Heart left ventricle (tissue), 16 donors: ENCODE results near the gene ZNF750. TPM values are rescaled to one million over a fixed set of nuclear protein-coding genes. Genes with fewer than 3 reads are reported as not detected.

Experiments
- ATAC-seq, 4 donors: fragments of 200-7000 bp; cut with Tn5 transposase; one replicate each; pipeline ENCODE4 v1.9.1; 2020 to 2022; ENCODE audit warnings: moderate library complexity in 4 of 4, mild to moderate bottlenecking in 3 of 4, moderate number of reproducible peaks in 1 of 4
- DNase-seq, 5 donors: peaks; one replicate each; pipeline ENCODE4 v3.0.0-alpha.2; 2020
- H3K27ac ChIP-seq, 12 donors: fragments of 200-600 bp; sonication (generic) in 4 of 12; one replicate each; pipeline versions ENCODE4 v1.5.0 to v1.8.0; 2016 to 2022; ENCODE audit warnings: mild to moderate bottlenecking in 2 of 12
- H3K27me3 ChIP-seq, 9 donors: fragments of 200-600 bp; sonication (generic) in 2 of 9; one replicate each; pipeline versions ENCODE4 v1.5.1 to v1.8.0; 2016 to 2022; ENCODE audit warnings: mild to moderate bottlenecking in 3 of 9
- H3K36me3 ChIP-seq, 9 donors: fragments of 200-600 bp; sonication (generic) in 2 of 9; one replicate each; pipeline versions ENCODE4 v1.5.0 to v1.8.0; 2018 to 2022; ENCODE audit warnings: mild to moderate bottlenecking in 2 of 9
- H3K4me1 ChIP-seq, 12 donors: fragments of 200-600 bp; sonication (generic) in 4 of 12; one replicate each; pipeline versions ENCODE4 v1.5.0 to v1.8.0; 2016 to 2022; ENCODE audit warnings: mild to moderate bottlenecking in 3 of 12
- H3K4me3 ChIP-seq, 12 donors: fragments of 200-600 bp; sonication (generic) in 4 of 12; one replicate each; pipeline versions ENCODE4 v1.5.0 to v1.8.0; 2017 to 2022; ENCODE audit warnings: mild to moderate bottlenecking in 9 of 12, moderate library complexity in 4 of 12
- H3K9me3 ChIP-seq, 12 donors: fragments of 200-600 bp; sonication (generic) in 4 of 12; one replicate each; pipeline versions ENCODE4 v1.5.0 to v1.8.0; 2016 to 2022; ENCODE audit warnings: mild to moderate bottlenecking in 1 of 12
- POLR2A ChIP-seq, 2 donors: fragments of 450-650 bp; IDR thresholded peaks; one replicate each; pipeline ENCODE4 v1.6.1; 2017; ENCODE audit warnings: antibody characterized with exemption in 2 of 2, mild to moderate bottlenecking in 2 of 2, moderate library complexity in 2 of 2
- WGBS, 4 donors: extraction: QIAGEN DNeasy Blood & Tissue Kit in 2 of 4; methylation state at CpG; one replicate each; pipeline versions ENCODE4 v1.1.5 to v1.1.7; 2013 to 2018; 5-methylcytosine and 5-hydroxymethylcytosine counted together
- intact Hi-C, 10 donors: fragments of 100-400 bp; cut with DNase I; formaldehyde crosslinking; loops; one replicate each; pipeline versions ENCODE4 v1.11.1 to v1.14.2; 2022
- polyA plus RNA-seq, 2 donors: library from polyadenylated mRNA; stranded (reverse); fragments of 200-250 nt; gene quantifications; one replicate each; pipeline ENCODE4 v1.2.3, GENCODE V29; 2013
- total RNA-seq, 9 donors: library from RNA; depleted of rRNA in 2 of 9; stranded (reverse); fragments of >200 nt in 2 of 9; fragmentation: NEBNext Ultra II Directional in 3 of 9; extraction: Animal tissue kit (Norgen Biotek cat#: 25700) in 3 of 9; gene quantifications; one replicate each; pipeline versions ENCODE4 v1.1.0 to v1.2.4, GENCODE V29; 2016 to 2023
- TF ChIP-seq, protein P1 (sequence below), 12 donors: fragments of 200-600 bp; sonication (generic) in 4 of 12; IDR thresholded peaks; one replicate each; pipeline versions ENCODE4 v1.5.0 to v1.8.0; 2018 to 2022; ENCODE audit warnings: antibody characterized with exemption in 12 of 12, mild to moderate bottlenecking in 5 of 12
- donor health status: ischemic (EF 13 %, LVEDD 7.1; RV severe dilation, severe dysfunction).
- donor health status: healthy with polysubstance abuse.
- donor health status: DM: no; HTN: yes; CAD: no.
- donor health status: DM: no; HTN: no; CAD: no.
- donor health status: ischemic (EF 25% LVEDD 6.9; RV normal size, moderate dysfunction).
- donor health status: ischemic (EF 25% LVEDD 5.7; RV mildly dilated, moderate dysfunction).
- donor health status: healthy.
- donor health status: DM: yes; HTN: yes; CAD: no.
- donor health status: ischemic (EF 35%, LVEDD 5.7; RV mildly dilated, moderate dysfunction).
- donor health status: nonischemic (EF 11% LVEDD 7.7; RV severe dilation, severe dysfunction).
- donor health status: DM: yes; HTN: yes; CAD: no.
- donor health status: PGD.
- donor health status: ischemic (EF 29% LVEDD 5.4; RV normal size, mild dysfunction).
- donor health status: nonischemic (EF 23%, LVEDD 6.1; RV moderate dilation, normal function).

The ZNF750 gene
- total and polyA plus RNA-seq, 11 donors = 0.08 to 0.38 (median 0.24) TPM; not detected in 7

DNA sequence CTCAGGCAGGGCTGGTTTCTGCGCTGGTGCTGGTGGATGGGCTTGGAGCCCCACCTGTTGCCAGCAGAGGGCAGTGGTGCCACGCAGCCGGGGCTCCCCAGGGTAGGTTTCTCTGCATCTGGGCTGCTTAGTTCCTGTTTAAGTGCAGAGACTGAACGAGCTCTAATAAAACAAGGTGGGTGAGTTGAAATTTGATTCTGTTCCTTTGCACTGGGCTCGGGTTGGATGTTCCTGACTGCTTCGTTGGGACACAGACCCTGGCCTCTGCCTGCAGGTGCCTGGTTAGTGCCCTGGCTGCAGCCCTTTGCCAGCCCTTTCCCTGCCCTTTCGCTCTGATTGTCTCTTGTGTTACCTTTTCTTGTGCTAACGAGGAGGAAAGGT, 57.9 kb downstream of the ZNF750 start:
- peak; percentile 90 to 95 (median 95) for ATAC-seq
- WGBS, 4 donors = 21 to 32% (median 27%) methylated on average over 8 of the region's 8 CpGs
- H3K36me3 ChIP-seq = peaks cover 0 to 24% (median 12%) of the 10 kb centered on the region in 9 donors
- peaks cover 0 to 10% (median 5%) of the 10 kb centered on the region in 12 donors for H3K4me1 ChIP-seq
- no peaks in the 10 kb centered on the region for H3K27me3 ChIP-seq
- DNase-seq = peak; percentile 79 to 92 (median 85)
- no peak for TF ChIP-seq POLR2A (IDR thresholded peaks at IDR 0.05)
- TF ChIP-seq, protein P1, sequence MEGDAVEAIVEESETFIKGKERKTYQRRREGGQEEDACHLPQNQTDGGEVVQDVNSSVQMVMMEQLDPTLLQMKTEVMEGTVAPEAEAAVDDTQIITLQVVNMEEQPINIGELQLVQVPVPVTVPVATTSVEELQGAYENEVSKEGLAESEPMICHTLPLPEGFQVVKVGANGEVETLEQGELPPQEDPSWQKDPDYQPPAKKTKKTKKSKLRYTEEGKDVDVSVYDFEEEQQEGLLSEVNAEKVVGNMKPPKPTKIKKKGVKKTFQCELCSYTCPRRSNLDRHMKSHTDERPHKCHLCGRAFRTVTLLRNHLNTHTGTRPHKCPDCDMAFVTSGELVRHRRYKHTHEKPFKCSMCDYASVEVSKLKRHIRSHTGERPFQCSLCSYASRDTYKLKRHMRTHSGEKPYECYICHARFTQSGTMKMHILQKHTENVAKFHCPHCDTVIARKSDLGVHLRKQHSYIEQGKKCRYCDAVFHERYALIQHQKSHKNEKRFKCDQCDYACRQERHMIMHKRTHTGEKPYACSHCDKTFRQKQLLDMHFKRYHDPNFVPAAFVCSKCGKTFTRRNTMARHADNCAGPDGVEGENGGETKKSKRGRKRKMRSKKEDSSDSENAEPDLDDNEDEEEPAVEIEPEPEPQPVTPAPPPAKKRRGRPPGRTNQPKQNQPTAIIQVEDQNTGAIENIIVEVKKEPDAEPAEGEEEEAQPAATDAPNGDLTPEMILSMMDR (IDR thresholded peaks at IDR 0.05) = peak; percentile 95 to 99 (median 97)
- peak overlapping the region in 7 of 12 donors; percentile 14 to 33 (median 22) for H3K4me3 ChIP-seq
- H3K27ac ChIP-seq = peak overlapping the region in 11 of 12 donors; percentile 21 to 85 (median 60)
- H3K9me3 ChIP-seq = no peaks in the 10 kb centered on the region
- intact Hi-C loops = loop anchor here (1.0 to 5.0 kb wide), 13 partner anchors 50 to 181 kb away; partner anchors contain the start of gene ZNF750 (in 1 of the 10)

DNA sequence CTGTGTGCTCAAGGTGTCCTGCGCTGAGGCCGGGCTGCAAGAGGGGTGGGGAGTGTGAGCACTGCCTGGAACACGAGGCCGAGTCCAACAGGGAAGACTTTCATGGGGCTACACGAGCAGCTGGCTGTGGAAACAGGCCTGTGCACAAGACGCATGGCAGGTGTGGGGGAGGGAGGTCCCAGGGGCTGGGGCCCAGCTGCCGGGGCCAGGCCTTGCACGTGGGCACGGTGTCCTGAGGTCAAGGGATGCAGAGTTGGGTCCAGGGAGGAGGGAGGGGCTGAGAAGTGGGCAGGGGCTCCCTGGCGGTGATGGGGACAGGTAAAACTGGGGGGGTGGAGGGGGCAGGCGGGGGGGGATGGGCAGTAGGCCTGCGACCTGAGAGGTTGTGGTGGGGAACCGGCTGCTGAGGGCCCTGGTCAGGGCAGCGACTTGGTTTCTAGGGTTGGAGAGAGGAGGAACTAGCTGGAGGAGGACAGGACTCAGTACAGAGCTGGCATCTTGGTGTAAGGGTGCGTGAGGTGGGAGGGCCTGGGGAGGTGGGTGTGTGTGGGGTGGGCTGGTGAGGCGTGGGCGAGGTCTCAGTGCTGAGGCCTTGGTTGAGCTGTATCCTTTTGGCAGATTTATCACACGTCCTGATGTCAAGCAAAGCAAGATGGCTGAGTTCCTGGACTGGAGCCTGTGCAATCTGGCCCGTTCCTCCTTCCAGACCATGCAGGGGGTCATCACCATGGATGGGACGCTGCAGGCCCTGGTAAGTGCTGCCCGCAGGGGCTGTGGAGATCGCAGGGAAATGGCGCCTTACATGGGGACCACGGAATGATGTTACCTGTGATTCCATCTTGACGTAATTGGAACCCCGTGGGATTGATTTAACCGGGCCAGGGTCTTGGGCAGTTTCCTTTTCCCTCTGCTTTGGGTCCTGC, 58.6 kb downstream of the ZNF750 start:
- peak overlapping the region in 1 of 12 donors; percentile 48 for H3K27ac ChIP-seq
- no peaks in the 10 kb centered on the region for H3K27me3 ChIP-seq
- H3K4me1 ChIP-seq = peaks cover 0 to 10% (median 5%) of the 10 kb centered on the region in 12 donors
- ATAC-seq (peak; percentile 4 to 18 (median 10)), DNase-seq (no peak)
- H3K9me3 ChIP-seq = no peaks in the 10 kb centered on the region
- WGBS, 4 donors = 81 to 83% (median 82%) methylated on average over 19 to 27 of the region's 27 CpGs
- H3K36me3 ChIP-seq = peaks cover 0 to 31% (median 17%) of the 10 kb centered on the region in 9 donors
- H3K4me3 ChIP-seq = no peak overlapping the region
- intact Hi-C loops = loop anchor here (1.0 to 5.0 kb wide), 9 partner anchors 51 to 181 kb away; partner anchors contain the start of gene ZNF750 (in 1 of the 10)
- no peak for TF ChIP-seq POLR2A (IDR thresholded peaks at IDR 0.05)
- TF ChIP-seq, protein P1 (IDR thresholded peaks at IDR 0.05) = no peak

DNA sequence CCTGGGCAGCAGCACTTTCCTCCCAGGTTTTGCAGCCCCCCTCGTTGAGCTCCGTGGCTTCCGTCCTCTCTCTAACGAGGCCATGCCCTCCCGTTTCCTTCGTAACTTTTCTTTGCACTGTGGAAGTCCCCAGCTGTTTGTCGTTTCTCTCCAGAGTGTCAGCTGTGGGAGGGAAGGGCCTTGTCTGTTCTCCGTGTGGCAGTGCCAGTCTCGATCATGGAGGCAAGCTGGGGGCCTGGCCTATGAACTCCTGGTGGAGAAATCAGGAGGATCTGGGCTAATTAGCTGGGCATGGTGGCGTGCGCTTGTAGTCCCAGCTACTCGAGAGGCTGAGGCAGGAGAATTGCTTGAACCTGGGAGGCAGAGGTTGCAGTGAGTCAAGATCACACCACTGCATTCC, 59.6 kb downstream of the ZNF750 start:
- no peak overlapping the region for H3K27ac ChIP-seq
- H3K9me3 ChIP-seq = no peaks in the 10 kb centered on the region
- ATAC-seq (no peak), DNase-seq (no peak)
- H3K27me3 ChIP-seq = no peaks in the 10 kb centered on the region
- intact Hi-C loops = loop anchor here (2.0 to 5.0 kb wide), 8 partner anchors 52 to 182 kb away; partner anchors contain the start of gene ZNF750 (in 1 of the 10)
- no peak overlapping the region for H3K4me3 ChIP-seq
- H3K36me3 ChIP-seq = peaks cover 0 to 33% (median 17%) of the 10 kb centered on the region in 9 donors
- peaks cover 0 to 11% (median 6%) of the 10 kb centered on the region in 12 donors for H3K4me1 ChIP-seq
- WGBS, 4 donors = 68 to 75% (median 70%) methylated on average over 12 of the region's 12 CpGs
- TF ChIP-seq, protein P1 (IDR thresholded peaks at IDR 0.05) = no peak
- no peak for TF ChIP-seq POLR2A (IDR thresholded peaks at IDR 0.05)

DNA sequence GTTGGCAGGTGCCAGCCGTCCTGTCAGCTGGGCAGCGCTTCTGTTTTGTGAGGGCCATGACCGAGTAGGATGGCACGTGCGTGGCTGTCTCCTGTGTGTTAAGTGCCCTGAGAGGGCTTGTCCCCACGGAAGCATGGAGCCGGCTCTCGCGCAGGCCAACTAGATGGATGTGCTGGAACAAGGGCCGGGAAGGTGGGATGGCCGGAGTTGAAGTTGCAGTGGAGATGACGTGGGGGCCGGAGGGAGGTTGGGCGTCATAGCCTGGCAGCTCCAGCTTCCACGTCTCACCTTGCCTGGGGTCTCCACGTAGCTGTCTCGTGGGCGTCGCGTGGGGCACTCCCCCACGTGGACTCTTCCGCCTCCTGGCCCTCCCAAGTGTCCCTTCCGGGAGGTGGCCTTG, 60.3 kb downstream of the ZNF750 start:
- Histone ChIP-seq H3K4me3 (no peak overlapping the region), H3K27ac (no peak overlapping the region), H3K36me3 (peaks cover 0 to 31% (median 14%) of the 10 kb centered on the region in 9 donors), H3K27me3 (no peaks in the 10 kb centered on the region), H3K4me1 (peaks cover 0 to 17% (median 7%) of the 10 kb centered on the region in 12 donors), H3K9me3 (no peaks in the 10 kb centered on the region)
- ATAC-seq (no peak), DNase-seq (no peak)
- WGBS, 4 donors = 86 to 91% (median 89%) methylated on average over 20 to 23 of the region's 23 CpGs
- TF ChIP-seq POLR2A (IDR thresholded peaks at IDR 0.05) = no peak
- TF ChIP-seq, protein P1 (IDR thresholded peaks at IDR 0.05) = no peak
- intact Hi-C loops = loop anchor here in 4 of 10 donors (5.0 to 10.0 kb wide), 2 partner anchors 425 to 427 kb away; partner anchors contain the start of gene TEX19 (in 1 of the 4)
